GM12865 (cell line): Measurements from ENCODE around the gene CC2D2A.

Experiments used
- DNase-seq: peaks from one replicate; pipeline ENCODE4 v3.0.0; 2010; ENCODE audit warnings: low read depth
- H3K4me3 ChIP-seq: 2 replicates; pipeline ENCODE4 v1.5.1; 2011; ENCODE audit warnings: mild to moderate bottlenecking, low read depth, low read length, control low read depth
- CTCF ChIP-seq: IDR thresholded peaks from 2 replicates; pipeline ENCODE4 v1.5.1; 2011; ENCODE audit warnings: low read length, control low read depth, low read depth, inconsistent platforms; ENCODE audit not compliant: insufficient read depth; ENCODE audit errors: missing control alignments

The CC2D2A gene

GRCh38 chr4:15542760-15543159 is 73.1 kb downstream of the CC2D2A start:
- TF ChIP-seq CTCF, result no peak
- no peak overlapping the region for H3K4me3 ChIP-seq
- DNase-seq, result no peak

GRCh38 chr4:15543537-15544247 is 74.0 kb downstream of the CC2D2A start:
- H3K4me3 ChIP-seq, result no peak overlapping the region
- DNase-seq, result no peak
- TF ChIP-seq CTCF, result no peak

GRCh38 chr4:15544248-15544729 is 74.6 kb downstream of the CC2D2A start:
- DNase-seq, result no peak
- no peak for TF ChIP-seq CTCF

GRCh38 chr4:15545371-15545770 is 75.7 kb downstream of the CC2D2A start:
- no peak overlapping the region for H3K4me3 ChIP-seq
- DNase-seq, result no peak
- no peak for TF ChIP-seq CTCF

More at GRCh38 chr4:15544248-15544729, 74.6 kb downstream of the CC2D2A start:
- no peak overlapping the region for H3K4me3 ChIP-seq

GRCh38 chr4:15547392-15547791 is 77.7 kb downstream of the CC2D2A start:
- H3K4me3 ChIP-seq, result no peak overlapping the region
- DNase-seq, result peak; percentile 18
- no peak for TF ChIP-seq CTCF

GRCh38 chr4:15550491-15550890 is 80.8 kb downstream of the CC2D2A start:
- H3K4me3 ChIP-seq, result no peak overlapping the region
- DNase-seq, result no peak
- no peak for TF ChIP-seq CTCF

GRCh38 chr4:15551740-15552446 is 82.2 kb downstream of the CC2D2A start:
- TF ChIP-seq CTCF, result no peak
- no peak for DNase-seq
- H3K4me3 ChIP-seq, result no peak overlapping the region
